HL-60/S4 treated with retinoic acid at 250 ng/mL for 4 days and 3 days (cell line): ENCODE data around the gene FAM234B.
"Not testable (repeated sequence)": the region's sequence is repeated elsewhere in the genome, so short reads cannot be mapped to it uniquely, and the experiment has no call there.

Source experiments
- in situ Hi-C: fragments of 300-500 bp; cut with MboI; formaldehyde crosslinking; loops from 2 replicates; pipeline ENCODE4 v1.7.0; 2022; ENCODE audit warnings: low sequenced_read_pairs

Gene FAM234B

GRCh38 chr12:13052421-13052820, 8.2 kb downstream of the FAM234B start:
- in situ Hi-C loops: no loop called here

GRCh38 chr12:13053617-13054016, 9.4 kb downstream of the FAM234B start:
- in situ Hi-C loops: not testable (repeated sequence)

GRCh38 chr12:13060581-13060980, 16.4 kb downstream of the FAM234B start:
- in situ Hi-C loops: no loop called here

- in situ Hi-C loops: no loop called here
Observed at GRCh38 chr12:13061377-13061776, 17.2 kb downstream of the FAM234B start.

GRCh38 chr12:13062669-13063068, 18.5 kb downstream of the FAM234B start:
- in situ Hi-C loops: no loop called here

- in situ Hi-C loops: no loop called here
Observed at GRCh38 chr12:13066014-13066413, 21.8 kb downstream of the FAM234B start.

GRCh38 chr12:13066459-13066858, 22.3 kb downstream of the FAM234B start:
- in situ Hi-C loops: no loop called here

GRCh38 chr12:13067322-13067721, 23.1 kb downstream of the FAM234B start:
- in situ Hi-C loops: no loop called here

GRCh38 chr12:13069380-13069779, 25.2 kb downstream of the FAM234B start:
- in situ Hi-C loops: no loop called here

GRCh38 chr12:13071305-13072280, 27.4 kb downstream of the FAM234B start:
- in situ Hi-C loops: no loop called here

- in situ Hi-C loops: no loop called here
Observed at GRCh38 chr12:13073173-13073572, 29.0 kb downstream of the FAM234B start.

GRCh38 chr12:13074396-13075117, 30.4 kb downstream of the FAM234B start:
- in situ Hi-C loops: no loop called here

- in situ Hi-C loops: no loop called here
Observed at GRCh38 chr12:13075118-13075480, 30.9 kb downstream of the FAM234B start.

GRCh38 chr12:13075786-13076570, 31.8 kb downstream of the FAM234B start:
- in situ Hi-C loops: no loop called here

- in situ Hi-C loops: no loop called here
Observed at GRCh38 chr12:13079440-13079906, 35.3 kb downstream of the FAM234B start.

GRCh38 chr12:13080266-13080665, 36.1 kb downstream of the FAM234B start:
- in situ Hi-C loops: no loop called here

- in situ Hi-C loops: no loop called here
Observed at GRCh38 chr12:13082861-13083260, 38.7 kb downstream of the FAM234B start.

GRCh38 chr12:13083638-13084037, 39.5 kb downstream of the FAM234B start:
- in situ Hi-C loops: not testable (repeated sequence)

GRCh38 chr12:13084898-13085640, 40.9 kb downstream of the FAM234B start:
- in situ Hi-C loops: no loop called here

- in situ Hi-C loops: no loop called here
Observed at GRCh38 chr12:13085968-13086686, 41.9 kb downstream of the FAM234B start.
